ENCODE results near the gene HRAS.
"Not testable (repeated sequence)": the region's sequence is repeated elsewhere in the genome, so short reads cannot be mapped to it uniquely, and the experiment has no call there.

Gene HRAS

DNA sequence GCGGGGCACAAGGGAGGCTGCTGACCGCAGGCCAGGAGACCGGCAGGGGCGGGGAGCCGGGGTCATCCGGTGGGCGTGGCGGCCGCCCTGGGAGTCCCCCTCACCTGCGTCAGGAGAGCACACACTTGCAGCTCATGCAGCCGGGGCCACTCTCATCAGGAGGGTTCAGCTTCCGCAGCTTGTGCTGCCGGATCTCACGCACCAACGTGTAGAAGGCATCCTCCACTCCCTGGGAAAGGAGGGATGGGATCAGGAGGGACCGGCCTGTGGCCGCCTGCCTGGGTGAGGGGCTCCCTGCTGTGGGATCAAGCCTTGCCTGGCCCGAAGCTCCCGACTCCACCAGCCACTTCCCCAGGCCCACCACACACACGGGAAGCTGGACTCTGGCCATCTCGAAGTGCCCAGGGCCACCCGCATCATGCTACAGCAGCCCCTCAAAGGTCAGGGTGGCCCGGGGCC lies 2.8 kb downstream of the HRAS start:
- DNase-seq: no peak

DNA sequence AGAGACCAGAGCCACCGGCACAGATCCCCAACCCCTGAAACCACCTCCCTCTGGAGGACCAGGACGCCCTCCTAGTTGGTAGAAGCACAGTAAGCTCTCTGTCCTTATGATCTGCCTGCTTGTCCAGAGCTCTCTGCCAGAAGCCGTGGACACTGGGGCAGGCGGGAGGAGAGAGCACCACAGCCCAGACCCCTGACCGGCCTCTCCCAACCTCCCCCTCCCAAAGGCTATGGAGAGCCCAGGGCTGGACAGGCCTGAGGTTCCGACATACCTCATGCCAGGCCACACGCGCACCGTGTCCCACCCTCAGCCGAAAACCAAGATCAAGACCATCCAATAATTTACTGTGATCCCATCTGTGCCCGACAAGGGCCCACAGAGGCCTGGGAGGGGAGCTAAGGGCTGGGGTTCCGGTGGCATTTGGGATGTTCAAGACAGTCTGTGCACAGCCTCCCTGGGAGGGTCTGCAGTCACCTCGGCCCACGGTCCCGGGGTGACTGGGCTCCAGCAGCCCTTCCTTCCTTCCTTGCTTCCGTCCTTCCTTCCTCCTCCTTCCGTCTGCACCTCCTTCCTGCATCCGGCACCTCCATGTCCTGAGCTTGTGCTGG lies 3.4 kb downstream of the HRAS start:
- no peak for DNase-seq

DNA sequence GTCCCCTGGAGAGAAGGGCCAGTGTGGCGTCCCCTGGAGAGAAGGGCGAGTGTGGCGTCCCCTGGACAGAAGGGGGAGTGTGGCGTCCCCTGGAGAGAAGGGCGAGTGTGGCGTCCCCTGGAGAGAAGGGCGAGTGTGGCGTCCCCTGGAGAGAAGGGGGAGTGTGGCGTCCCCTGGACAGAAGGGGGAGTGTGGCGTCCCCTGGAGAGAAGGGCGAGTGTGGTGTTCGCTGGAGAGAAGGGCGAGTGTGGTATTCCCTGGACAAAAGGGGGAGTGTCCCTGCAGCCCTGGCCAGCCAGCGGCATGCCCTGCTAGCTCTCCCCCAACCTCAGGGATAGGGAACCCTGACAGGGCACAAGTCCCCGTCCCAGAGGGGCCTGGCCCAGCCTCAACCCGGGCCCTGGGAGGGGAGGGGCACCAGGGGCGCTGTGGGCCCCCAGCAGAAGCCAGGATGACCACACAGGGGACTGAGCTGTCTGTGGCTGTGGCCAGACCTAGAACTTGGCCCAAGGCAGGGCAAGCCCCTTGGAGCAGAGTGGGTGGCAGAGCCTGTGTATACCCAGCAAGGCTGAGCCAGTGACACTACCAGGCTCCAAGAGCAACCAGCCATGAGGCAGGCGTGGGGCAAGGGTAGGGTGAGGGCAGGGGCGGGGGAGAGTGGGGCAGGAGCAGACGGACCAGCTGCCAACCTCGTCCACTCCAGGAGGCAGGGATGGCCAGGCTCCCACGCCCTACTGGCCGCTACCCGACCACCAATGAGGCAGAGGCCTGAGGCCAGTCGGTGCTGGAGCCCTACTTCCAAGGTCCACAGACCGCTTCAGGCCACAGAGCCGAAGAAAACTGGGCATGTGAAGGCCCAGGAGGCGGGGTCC lies 4.2 kb downstream of the HRAS start:
- DNase-seq: no peak

DNA sequence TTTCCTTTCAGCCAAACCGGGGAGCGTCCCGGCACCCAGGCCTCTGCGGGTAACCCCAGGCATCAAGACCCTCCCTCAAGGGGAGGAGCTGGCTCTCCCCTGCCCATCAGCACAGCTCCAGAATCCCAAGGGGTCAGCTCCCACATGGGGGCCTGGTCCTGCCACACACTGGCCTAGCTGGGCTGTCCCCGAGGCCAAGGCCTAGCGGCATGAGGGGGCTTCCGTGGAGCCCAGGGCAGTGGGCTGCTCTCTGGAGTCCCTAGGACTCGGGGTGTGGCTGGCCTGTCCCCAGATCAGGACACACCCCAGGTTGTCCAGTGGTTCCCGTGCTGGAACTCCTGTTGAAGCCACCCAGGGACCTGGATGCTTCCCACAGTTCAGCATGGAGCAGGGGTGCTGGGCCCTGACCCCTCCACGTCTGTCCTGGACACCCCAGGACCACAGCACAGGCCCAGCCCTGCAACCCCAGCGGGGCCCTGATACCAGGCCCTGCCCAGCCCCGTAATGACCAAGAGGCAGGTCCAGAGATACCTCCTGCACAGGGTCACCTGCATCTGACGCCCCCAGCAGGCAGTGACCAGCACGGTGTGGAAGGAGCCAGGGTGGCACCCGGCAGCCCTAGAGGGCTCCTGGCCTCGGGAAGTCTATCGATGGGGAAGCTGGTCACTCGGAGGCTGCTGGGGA lies 5.5 kb downstream of the HRAS start:
- no peak for DNase-seq

DNA sequence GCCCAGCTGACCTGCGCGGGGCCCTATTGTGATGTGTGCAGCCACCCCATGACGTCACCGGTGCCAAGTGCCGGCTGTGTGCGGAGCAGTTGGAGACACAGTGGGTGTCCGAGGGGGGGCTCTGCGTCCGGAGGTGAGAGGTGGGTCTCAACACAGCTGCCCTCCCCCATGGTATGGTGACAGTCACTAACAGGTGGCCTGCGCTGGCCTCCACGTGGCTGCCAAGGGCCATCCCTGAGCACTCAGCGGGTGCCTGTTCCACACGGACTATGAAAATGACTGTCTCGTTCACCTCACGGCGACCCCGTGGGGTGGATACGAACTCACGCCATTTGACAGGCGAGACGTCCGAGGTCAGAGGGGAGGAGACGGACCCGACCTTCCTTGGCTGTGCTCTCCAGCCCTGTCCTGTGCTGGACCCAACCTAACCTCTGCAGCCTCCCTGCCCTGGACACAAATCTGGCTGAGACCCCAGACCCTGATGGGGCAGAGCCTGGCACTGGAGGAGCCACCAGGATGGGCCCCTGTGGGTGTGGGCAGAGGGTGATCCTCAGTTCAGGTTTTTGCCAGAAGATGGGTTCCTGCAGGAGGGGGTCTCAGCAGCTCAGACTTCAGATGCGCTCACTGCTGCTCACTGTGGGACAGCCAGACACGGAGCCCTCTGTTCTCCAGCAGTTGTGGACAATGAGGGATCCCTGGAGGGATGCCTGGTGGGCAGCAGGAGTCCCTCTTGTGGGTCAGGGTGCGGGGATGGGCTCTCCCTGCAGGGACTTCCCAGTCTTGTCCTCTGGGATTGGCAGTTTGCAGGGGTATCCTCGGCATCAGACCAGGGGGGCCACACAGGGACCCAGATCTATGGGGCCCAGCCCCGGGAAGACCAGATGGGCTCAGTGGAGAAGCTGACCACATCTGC lies 6.3 kb downstream of the HRAS start:
- DNase-seq: no peak

DNA sequence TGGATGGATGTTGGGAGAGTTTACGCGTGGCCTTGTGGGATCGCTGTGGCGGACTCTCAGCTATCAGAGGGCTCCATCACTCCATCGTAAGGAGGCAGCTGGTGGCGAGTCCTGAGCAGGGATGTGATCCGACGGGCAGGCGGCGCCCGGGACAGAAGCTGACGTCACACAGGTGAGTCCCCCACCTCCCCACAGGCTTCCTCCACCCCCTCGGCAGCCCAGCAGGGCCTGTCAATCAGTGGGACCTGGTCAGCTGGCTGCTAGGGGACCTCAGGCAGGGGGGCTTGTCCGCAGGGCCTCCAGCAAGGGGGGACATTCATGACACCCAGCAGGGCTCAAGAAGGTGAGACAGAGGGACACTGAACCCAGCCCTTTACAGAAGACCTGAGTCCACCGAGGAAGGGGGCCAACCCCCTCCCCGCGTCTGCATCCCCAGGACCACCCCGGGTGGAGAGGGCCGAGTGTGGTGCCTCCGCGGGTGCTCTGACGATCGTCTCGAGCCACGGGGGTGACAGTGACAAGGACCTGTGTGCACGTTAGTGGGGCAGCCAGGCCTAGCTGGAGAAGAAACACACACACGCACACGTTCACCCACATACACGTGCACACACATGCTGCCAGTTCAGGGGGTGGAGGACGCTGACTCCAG lies 7.1 kb downstream of the HRAS start:
- DNase-seq: no peak

DNA sequence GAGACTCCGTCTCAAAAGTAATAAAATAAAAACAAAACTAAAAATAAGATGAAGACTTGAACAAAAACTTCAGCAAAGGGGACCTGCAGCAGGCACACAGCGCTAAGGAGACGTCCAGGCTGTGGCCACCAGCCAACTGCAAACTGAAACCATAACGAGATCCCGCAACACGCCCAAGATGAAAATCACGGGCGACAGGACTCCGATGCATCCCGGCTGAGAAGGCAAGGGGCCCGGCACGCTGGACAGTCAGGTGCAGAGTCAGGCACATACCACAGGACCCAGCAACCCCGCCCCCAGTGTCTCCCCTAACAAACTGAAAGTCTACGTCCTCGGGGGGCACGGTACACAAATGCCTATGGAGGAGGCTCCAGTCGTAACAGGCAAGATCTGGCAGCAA lies 9.2 kb downstream of the HRAS start:
- DNase-seq: no peak

DNA sequence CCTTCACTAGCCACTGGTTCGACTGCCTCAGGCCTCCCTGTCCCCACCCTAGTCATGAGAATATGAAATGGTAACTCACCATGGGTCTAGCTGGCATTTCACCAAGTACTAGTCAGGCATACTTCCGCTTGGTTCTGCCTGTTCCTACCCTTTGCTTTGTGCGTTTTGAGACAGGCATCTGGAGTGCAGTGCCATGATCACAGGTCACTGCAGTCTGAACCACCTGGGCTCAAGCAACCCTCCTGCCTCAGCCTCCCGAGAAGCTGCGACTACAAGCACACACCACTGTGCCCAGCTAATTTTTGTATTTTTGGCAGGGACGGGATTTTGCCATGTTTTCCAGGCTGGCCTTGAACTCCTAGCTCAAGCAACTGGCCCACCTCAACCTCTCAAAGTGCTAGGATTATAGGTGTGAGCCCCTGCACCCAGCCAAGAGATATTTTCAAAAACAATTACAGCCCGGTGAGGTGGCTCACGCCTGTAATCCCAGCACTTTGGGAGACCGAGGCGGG lies 14.1 kb downstream of the HRAS start:
- DNase-seq: no peak

DNA sequence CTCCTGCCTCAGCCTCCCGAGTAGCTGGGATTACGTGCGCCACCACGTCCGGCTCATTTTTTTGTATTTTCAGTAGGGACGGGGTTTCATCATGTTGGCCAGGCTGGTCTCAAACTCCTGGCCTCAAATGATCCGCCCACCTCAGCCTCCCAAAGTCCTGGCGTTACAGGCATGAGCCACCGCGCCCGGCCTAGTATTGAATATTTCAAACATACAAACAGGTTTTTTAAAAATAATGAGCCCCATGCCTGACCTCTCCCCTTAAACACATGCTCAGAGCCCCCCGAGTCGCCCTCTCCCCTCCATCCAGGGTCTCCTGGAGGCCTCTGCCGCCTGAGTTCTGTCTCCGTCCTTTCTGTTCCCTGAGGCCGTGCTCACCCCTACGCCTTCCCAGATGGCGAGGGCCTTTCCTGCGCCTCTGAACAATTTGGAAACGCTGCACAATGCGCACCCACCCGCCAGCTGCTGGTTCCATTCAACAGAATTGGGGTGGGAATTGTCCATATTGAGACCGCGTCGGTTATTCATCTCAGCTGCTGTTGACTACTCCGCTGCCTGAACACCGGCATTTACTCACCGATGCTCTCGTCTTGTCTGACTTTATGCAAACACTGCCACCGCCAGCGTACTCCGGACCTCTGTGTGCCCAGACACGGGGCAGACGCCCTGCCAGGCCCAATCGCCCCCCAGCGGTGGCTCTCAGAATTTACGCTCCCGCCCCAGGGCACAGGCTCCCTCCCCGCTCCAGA lies 14.8 kb downstream of the HRAS start:
- DNase-seq: no peak

DNA sequence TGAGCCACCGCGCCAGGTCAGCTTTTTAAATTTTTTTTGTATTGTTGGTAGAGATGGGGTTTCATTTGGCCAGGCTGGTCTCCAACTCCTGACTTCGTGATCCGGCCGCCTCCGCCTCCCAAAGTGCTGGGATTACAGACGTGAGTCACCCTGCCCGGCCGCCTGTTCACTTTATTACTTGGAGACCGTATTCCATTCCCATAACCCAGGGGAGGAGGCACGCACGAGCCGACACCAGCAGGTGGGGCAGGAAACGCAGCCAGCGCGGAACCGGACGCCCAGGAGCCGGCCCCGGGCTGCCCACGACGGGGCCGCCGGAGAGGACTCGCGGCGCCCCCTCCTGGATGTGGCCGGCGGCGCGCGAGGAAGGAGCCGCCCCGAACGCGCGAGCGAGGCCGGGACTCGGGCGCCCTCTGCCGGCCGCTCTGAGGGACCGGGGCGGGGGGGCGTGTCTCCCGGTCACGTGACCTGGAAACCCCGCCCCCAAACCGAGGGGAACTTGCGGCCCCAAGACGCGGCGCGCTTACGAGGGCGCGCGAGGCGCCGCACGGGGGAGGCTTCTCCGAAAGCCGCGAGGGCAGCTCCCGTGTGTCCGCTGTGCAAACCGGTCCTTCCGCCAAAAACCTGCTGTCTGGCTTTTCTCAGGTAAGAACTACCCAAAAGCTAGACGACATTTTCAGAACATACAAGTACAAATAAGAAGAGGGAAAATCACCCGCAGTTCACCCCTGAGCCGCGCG lies 16.7 kb downstream of the HRAS start:
- DNase-seq: no peak

DNA sequence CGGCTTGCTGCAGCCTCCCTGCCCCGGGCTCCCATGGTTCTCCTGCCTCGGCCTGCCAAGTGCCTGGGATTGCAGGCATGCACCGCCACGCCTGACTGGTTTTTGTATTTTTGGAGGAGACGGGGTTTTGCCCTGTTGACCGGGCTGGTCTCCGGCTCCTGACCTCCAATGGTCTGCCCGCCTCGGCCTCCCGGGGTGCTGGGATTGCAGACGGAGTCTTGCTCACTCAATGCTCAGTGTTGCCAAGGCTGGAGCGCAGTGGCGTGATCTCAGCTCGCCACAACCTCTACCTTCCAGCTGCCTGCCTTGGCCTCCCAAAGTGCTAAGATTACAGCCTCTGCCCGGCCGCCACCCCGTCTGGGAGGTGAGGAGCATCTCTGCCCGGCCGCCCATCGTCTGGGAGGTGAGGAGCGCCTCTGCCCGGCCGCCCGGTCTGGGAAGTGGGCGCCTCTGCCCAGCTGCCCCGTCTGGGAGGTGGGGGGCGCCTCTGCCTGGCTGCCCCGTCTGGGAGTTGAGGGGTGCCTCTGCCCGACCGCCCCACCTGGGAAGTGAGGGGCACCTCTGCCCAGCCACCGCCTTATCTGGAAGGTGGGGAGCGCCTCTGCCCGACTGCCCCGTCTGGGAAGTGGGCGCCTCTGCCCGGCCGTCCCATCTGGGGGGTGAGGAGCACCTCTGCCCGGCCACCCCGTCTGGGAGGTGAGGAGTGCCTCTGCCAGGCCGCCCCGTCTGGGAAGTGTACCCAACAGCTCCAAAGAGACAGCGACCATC lies 18.3 kb downstream of the HRAS start:
- not testable (repeated sequence) for DNase-seq

DNA sequence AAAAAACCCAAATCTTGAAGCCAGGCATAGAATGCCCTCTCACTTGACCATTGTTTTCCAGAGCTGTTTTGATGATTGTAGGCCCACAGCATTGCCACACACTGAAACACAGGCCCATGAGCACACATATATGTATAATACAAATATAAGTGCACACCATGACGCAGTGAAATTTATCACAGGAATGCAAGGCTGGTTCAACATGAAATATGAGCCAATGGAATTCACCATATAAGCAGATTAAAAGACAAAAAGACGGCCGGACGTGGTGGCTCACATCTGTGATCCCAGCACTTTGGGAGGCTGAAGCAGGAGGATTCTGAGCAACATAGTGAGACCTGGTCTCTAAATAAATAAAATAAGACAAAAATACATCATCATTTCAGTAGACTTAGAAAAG lies 19.0 kb downstream of the HRAS start:
- DNase-seq: no peak

DNA sequence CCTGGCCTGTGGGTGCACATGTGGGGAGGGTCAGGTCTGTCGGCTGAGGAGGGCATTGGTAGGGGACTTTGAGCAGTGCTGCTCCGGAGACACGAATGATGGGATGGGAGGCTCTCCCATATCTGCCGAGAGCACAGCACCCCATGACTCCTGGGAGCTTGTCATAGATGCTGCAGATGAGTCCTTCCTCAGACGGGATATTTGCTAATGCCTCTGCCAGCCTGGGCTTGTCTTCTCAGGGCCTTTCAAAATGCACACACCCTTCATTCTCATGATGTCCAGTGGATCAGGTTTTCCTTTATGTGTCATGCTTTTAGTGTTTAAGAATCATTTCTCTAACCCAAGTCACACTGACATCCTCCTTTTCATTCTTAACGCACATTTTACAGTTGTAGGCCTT lies 20.2 kb downstream of the HRAS start:
- no peak for DNase-seq

DNA sequence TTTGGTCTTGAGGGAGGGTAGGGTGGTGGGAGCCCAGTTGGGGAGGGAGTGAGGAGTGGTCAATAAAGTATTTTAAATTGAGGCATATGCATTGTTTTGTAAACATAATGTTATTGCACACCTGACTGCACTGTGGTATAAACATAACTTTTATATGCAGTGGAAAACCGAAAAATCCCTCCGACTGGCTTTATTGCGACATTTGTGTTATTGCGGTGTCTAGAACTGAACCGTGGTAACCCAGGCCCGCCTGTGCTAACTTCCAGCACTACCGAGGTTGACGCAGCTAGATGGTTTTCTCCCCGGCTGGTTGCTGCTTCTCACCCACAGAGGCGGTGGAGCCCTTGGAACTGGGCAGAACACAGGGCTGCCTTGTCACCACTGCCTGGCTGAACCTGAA lies 20.8 kb downstream of the HRAS start:
- DNase-seq: no peak

DNA sequence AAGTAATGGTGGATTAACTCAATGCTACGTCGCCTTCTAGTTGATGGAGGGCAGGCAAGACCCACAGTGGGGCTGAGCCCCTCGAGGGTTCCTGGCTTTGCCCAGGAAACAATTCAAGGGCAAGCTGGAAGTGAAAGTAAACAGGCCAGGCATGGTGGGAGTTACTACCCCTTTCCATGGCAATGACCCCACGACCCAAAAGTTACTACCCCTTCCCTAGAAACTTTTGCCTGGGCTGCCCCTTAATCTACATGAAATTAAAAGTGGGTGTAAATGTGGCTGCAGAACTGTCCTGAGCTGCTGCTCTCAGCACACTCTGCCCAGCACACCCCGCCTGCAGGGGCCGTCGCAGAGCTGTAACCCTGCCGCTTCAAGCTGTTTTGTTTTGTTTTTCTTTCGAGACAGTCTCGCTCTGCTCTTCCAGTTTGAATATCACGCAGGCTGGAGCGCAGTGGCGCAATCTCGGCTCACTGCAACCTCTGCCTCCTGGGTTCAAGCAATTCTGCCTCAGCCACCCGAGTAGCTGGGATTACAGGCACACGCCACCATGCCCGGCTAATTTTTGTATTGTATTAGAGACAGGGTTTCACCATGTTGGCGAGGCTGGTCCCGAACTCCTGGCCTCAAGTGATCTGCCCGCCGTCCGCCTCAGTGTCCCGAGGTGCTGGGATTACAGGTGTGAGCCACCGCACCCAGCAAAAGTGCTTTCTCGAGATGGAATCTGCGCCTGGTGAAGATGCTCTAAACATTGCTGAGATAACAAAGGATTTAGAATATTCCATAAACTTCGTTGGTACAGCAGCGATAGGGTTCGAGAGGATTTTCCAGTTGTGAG lies 22.4 kb downstream of the HRAS start:
- no peak for DNase-seq

DNA sequence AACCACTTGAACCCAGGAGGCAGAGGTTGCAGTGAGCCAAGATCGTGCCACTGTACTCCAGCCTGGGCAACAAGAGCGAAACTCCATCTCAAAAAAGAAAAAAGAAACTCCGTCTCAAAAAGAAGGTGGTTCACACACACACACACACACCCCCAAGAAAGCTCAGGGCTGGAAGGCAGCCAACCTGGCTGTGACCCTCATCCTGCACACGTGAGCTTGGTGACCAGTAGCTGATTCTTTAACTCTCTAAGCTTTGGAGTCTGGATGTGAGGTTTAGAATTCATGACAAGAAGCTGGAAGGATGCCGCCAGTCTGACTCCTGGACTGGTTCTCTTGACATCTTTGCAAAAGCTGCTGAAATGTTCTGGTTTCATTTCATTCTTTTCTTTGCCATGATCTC lies 26.4 kb downstream of the HRAS start:
- no peak for DNase-seq

DNA sequence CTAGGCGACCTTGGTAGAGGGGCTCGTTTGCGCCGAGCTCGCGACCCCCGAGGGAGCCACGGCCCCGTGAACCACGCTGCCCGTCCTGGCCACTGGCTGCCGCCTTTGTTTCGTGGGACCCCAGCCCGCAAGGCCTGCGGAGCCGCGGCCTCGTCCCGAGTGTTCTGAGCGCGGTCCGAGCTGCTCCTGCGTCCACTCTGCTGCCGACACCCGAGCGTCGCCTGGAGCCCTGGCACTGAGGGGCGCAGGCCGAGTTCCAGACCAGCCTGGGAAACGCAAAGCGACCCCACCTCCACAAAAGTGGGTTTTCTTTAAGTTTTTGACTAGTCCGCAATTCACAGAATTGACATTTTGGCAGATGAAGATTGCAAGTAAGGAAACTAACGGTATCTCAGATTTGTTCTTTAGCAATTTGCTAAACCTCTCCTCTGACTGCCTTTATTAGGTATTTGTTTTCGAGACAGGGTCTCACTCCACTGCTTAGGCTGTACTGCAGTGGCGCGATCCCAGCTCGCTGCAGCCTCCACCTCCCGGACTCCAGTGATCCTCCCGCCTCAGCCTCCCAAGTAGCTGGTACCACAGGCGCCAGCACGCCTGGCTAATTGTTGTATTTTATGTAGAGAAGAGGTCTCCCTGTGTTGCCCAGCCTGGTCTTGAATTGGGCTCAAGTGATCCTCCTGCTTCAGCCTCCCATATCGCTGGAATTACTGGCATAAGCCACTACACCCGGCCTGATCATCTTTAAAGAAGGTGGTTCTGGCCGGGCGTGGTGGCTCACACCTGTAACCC lies 27.5 kb downstream of the HRAS start:
- peak; percentile 15 for DNase-seq
